Caco-2 (cell line): ENCODE results near the gene SNAP25. TPM values are rescaled to one million over a fixed set of nuclear protein-coding genes. Genes with fewer than 3 reads are reported as not detected.

ENCODE experiments used
- BruUV-seq: library from RNA; stranded (reverse); fragments of 400-500 nt; replicated peaks from 2 replicates; lab custom pipeline; 2021; lab: Mats Ljungman, UMichigan
- CTCF ChIA-PET: fragments of 300-600 bp; sonication (Branson Sonifier 250); formaldehyde crosslinking; loops from one replicate; lab custom pipeline; 2022; ENCODE audit warnings: antibody characterized with exemption; lab: Charles Lee
- POLR2A ChIA-PET: fragments of 300-600 bp; sonication (Branson Sonifier 250); formaldehyde crosslinking; loops from one replicate; lab custom pipeline; 2022; ENCODE audit warnings: antibody characterized with exemption; lab: Charles Lee
- DNase-seq, 2 experiments: peaks; one replicate each; pipeline versions ENCODE4 v3.0.0 to v3.0.0-alpha.2; 2020 to 2022
- H3K27me3 ChIP-seq: replicated peaks from 2 replicates; pipeline ENCODE4 v1.6.0; 2011; ENCODE audit warnings: low read length; ENCODE audit not compliant: control insufficient read depth, insufficient read depth
- H3K36me3 ChIP-seq: 2 replicates; pipeline ENCODE4 v1.5.1; 2011; ENCODE audit warnings: low read length; ENCODE audit not compliant: control insufficient read depth, insufficient read depth
- H3K4me1 ChIP-seq: fragments of 250-450 bp; sonication (Bioruptor Pico); 2 replicates; pipeline ENCODE4 v1.5.1; 2020; ENCODE audit warnings: mild to moderate bottlenecking
- H3K4me3 ChIP-seq: 2 replicates; pipeline ENCODE4 v1.5.1; 2011; ENCODE audit warnings: low read depth, mild to moderate bottlenecking, control low read depth, low read length
- H3K9me3 ChIP-seq: fragments of 250-450 bp; sonication (Bioruptor Pico); 2 replicates; pipeline ENCODE4 v1.5.1; 2020; ENCODE audit warnings: mild to moderate bottlenecking, moderate library complexity
- H3K27ac Mint-ChIP-seq: one replicate; pipeline ENCODE4 v1.8.0; 2022; ENCODE audit warnings: mixed read lengths; ENCODE audit not compliant: unreplicated experiment
- H3K27me3 Mint-ChIP-seq: one replicate; pipeline ENCODE4 v1.8.0; 2022; ENCODE audit warnings: mixed read lengths; ENCODE audit not compliant: insufficient read depth, unreplicated experiment
- H3K36me3 Mint-ChIP-seq: one replicate; pipeline ENCODE4 v1.8.0; 2022; ENCODE audit warnings: mild to moderate bottlenecking, mixed read lengths; ENCODE audit not compliant: insufficient read depth, unreplicated experiment
- H3K4me1 Mint-ChIP-seq: one replicate; pipeline ENCODE4 v1.8.0; 2022; ENCODE audit warnings: low read depth, mixed read lengths; ENCODE audit not compliant: unreplicated experiment
- H3K4me3 Mint-ChIP-seq: one replicate; pipeline ENCODE4 v1.8.0; 2022; ENCODE audit warnings: mild to moderate bottlenecking, moderate library complexity, mixed read lengths; ENCODE audit not compliant: unreplicated experiment
- H3K9me3 Mint-ChIP-seq: one replicate; pipeline ENCODE4 v1.8.0; 2022; ENCODE audit warnings: mixed read lengths; ENCODE audit not compliant: unreplicated experiment
- intact Hi-C: fragments of 100-400 bp; cut with micrococcal nuclease; formaldehyde crosslinking; loops from one replicate; pipeline ENCODE4 v1.10.0; 2022; ENCODE audit not compliant: unreplicated experiment
- total RNA-seq: library from RNA; stranded (reverse); gene quantifications from 2 replicates; pipeline ENCODE4 v1.2.3, GENCODE V29; 2022
- TF ChIP-seq, protein P1 (sequence below), 2 experiments: fragments of 200-600 bp in 1 of 2; IDR thresholded peaks; 1 replicate in 1 of 2; 2 replicates in 1 of 2; pipeline versions ENCODE4 v1.5.1 to v1.8.0; 2011 to 2022; ENCODE audit warnings: antibody characterized with exemption in 1 of 2, control low read depth in 1 of 2, inconsistent platforms in 1 of 2, low read depth in 1 of 2, low read length in 1 of 2, mild to moderate bottlenecking in 1 of 2, moderate library complexity in 1 of 2; ENCODE audit not compliant: insufficient read depth in 1 of 2, severe bottlenecking in 1 of 2, unreplicated experiment in 1 of 2

The SNAP25 gene
- total RNA-seq, 1 experiment from 2014 or later, result not detected

GRCh38 chr20:10268636-10269035 is 50.0 kb downstream of the SNAP25 start:
- Mint-ChIP-seq H3K9me3 (no peaks in the 10 kb centered on the region), H3K4me3 (no peak overlapping the region), H3K27me3 (no peaks in the 10 kb centered on the region), H3K4me1 (no peaks in the 10 kb centered on the region), H3K27ac (no peak overlapping the region), H3K36me3 (no peaks in the 10 kb centered on the region)
- Histone ChIP-seq H3K4me3 (no peak overlapping the region), H3K36me3 (no peaks in the 10 kb centered on the region), H3K27me3 (no peaks in the 10 kb centered on the region), H3K4me1 (peaks cover 3% of the 10 kb centered on the region; the same call in 1 of the 2 replicates), H3K9me3 (no peaks in the 10 kb centered on the region)
- ChIA-PET CTCF (no interaction called here), POLR2A (no interaction called here)
- no TSS peak for BruUV-seq
- TF ChIP-seq, protein P1, sequence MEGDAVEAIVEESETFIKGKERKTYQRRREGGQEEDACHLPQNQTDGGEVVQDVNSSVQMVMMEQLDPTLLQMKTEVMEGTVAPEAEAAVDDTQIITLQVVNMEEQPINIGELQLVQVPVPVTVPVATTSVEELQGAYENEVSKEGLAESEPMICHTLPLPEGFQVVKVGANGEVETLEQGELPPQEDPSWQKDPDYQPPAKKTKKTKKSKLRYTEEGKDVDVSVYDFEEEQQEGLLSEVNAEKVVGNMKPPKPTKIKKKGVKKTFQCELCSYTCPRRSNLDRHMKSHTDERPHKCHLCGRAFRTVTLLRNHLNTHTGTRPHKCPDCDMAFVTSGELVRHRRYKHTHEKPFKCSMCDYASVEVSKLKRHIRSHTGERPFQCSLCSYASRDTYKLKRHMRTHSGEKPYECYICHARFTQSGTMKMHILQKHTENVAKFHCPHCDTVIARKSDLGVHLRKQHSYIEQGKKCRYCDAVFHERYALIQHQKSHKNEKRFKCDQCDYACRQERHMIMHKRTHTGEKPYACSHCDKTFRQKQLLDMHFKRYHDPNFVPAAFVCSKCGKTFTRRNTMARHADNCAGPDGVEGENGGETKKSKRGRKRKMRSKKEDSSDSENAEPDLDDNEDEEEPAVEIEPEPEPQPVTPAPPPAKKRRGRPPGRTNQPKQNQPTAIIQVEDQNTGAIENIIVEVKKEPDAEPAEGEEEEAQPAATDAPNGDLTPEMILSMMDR (IDR thresholded peaks at IDR 0.05; ENCODE audit: insufficient read depth in 1 of 2, low read depth in 1 of 2, low read length in 1 of 2, severe bottlenecking in 1 of 2, unreplicated experiment in 1 of 2), result no peak
- DNase-seq, result no peak
- intact Hi-C loops, result no loop called here

DNA sequence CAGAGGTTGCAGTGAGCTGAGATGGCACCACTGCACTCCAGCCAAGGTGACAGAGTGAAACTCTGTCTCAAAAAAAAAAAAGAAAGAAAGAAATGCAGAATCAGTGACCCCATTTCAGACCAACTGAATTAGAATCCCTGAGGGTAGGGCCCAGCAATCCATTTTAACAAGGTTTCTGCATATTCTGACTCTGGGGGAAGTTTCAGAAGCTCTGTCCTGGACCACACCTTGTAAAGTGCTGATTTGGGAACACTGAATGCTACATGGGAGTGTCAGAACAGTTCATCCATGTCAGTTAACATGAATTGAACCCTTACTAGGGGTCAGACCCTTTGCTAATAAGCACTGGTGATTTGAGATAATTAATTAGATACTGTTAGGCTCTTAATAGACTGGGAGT is 52.0 kb downstream of the SNAP25 start:
- H3K36me3 Mint-ChIP-seq, result no peaks in the 10 kb centered on the region
- no TSS peak for BruUV-seq
- intact Hi-C loops, result no loop called here

DNA sequence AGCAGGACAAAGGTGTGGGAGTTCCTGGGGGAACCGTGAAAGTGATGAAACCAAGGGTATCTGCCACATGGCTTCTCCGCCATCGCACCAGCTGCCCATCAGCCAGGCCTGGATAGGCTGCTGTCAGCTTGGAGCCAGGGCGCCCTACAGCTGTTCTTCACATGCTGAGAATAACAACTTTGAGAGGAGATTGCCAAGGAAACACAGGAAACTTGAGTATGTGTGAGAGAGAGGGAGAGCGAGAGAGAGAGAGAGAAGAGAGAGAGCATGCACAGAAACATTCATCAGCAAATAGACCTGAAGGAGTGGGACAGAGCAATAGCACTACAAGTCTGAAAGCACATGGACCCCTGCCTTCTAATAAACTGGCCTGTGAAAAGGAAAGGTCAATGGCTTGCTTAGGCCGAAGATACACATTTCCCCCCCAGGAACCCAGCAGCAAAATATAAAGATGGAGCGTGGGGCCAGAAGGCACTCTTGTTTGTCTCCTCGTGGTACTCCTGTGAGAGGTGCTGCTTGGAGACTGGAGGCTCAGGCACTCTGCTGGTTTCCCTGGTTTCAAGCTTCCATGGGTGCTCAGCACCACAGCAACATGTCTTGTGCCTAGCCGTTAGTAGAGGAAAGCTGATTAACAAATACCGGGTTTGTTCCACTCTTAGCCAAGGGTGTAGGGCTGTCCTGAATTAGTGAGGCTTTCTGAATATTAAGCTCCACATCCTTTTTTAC is 53.0 kb downstream of the SNAP25 start:
- Histone ChIP-seq H3K27me3 (no peaks in the 10 kb centered on the region), H3K36me3 (no peaks in the 10 kb centered on the region), H3K9me3 (no peaks in the 10 kb centered on the region), H3K4me1 (no peaks in the 10 kb centered on the region), H3K4me3 (no peak overlapping the region)
- BruUV-seq, result no TSS peak
- TF ChIP-seq, protein P1 (IDR thresholded peaks at IDR 0.05; ENCODE audit: insufficient read depth in 1 of 2, low read depth in 1 of 2, low read length in 1 of 2, severe bottlenecking in 1 of 2, unreplicated experiment in 1 of 2), result no peak
- no peaks in the 10 kb centered on the region for H3K27me3 Mint-ChIP-seq
- no peak overlapping the region for H3K4me3 Mint-ChIP-seq
- no peaks in the 10 kb centered on the region for H3K9me3 Mint-ChIP-seq
- no peaks in the 10 kb centered on the region for H3K4me1 Mint-ChIP-seq
- DNase-seq, result no peak
- CTCF ChIA-PET, result no interaction called here
- intact Hi-C loops, result no loop called here
- H3K36me3 Mint-ChIP-seq, result no peaks in the 10 kb centered on the region
- H3K27ac Mint-ChIP-seq, result no peak overlapping the region
- POLR2A ChIA-PET, result interaction anchor here (0.5 kb wide), 1 partner anchor 346 kb away, joined by 5 read pairs; no protein-coding TSS in a partner anchor

More for the DNA sequence above, 52.0 kb downstream of the SNAP25 start:
- no peaks in the 10 kb centered on the region for H3K27me3 Mint-ChIP-seq
- no peak for DNase-seq
- Histone ChIP-seq H3K9me3 (no peaks in the 10 kb centered on the region), H3K36me3 (no peaks in the 10 kb centered on the region), H3K4me1 (no peaks in the 10 kb centered on the region), H3K27me3 (no peaks in the 10 kb centered on the region), H3K4me3 (no peak overlapping the region)
- TF ChIP-seq, protein P1 (IDR thresholded peaks at IDR 0.05; ENCODE audit: insufficient read depth in 1 of 2, low read depth in 1 of 2, low read length in 1 of 2, severe bottlenecking in 1 of 2, unreplicated experiment in 1 of 2), result no peak
- H3K4me3 Mint-ChIP-seq, result no peak overlapping the region
- no peaks in the 10 kb centered on the region for H3K9me3 Mint-ChIP-seq
- H3K4me1 Mint-ChIP-seq, result no peaks in the 10 kb centered on the region
- CTCF ChIA-PET, result no interaction called here
- H3K27ac Mint-ChIP-seq, result no peak overlapping the region
- POLR2A ChIA-PET, result interaction anchor here (0.5 kb wide), 1 partner anchor 152 kb away, joined by 4 read pairs; no protein-coding TSS in a partner anchor
